HEK293T (cell line): ENCODE measurements around the gene EMP3.

Source experiments
- ARNT ChIP-seq: fragments of 450-650 bp; IDR thresholded peaks from 2 replicates; pipeline ENCODE4 v1.6.1; 2017; ENCODE audit warnings: mild to moderate bottlenecking
- BHLHE40 ChIP-seq: fragments of 450-650 bp; IDR thresholded peaks from 2 replicates; pipeline ENCODE4 v1.6.1; 2016; ENCODE audit warnings: mild to moderate bottlenecking, moderate library complexity, borderline replicate concordance
- CTBP1 ChIP-seq: fragments of 450-650 bp; IDR thresholded peaks from 2 replicates; pipeline ENCODE4 v1.6.1; 2016; ENCODE audit warnings: borderline replicate concordance
- ELF4 ChIP-seq: fragments of 450-650 bp; IDR thresholded peaks from 2 replicates; pipeline ENCODE4 v1.6.1; 2017; ENCODE audit warnings: antibody characterized with exemption
- FOXK2 ChIP-seq: fragments of 450-650 bp; IDR thresholded peaks from 2 replicates; pipeline ENCODE4 v1.6.1; 2016; ENCODE audit warnings: mild to moderate bottlenecking
- FOXM1 ChIP-seq: fragments of 450-650 bp; IDR thresholded peaks from 2 replicates; pipeline ENCODE4 v1.6.1; 2017; ENCODE audit warnings: mild to moderate bottlenecking, borderline replicate concordance
- PKNOX1 ChIP-seq: fragments of 450-650 bp; IDR thresholded peaks from 2 replicates; pipeline ENCODE4 v1.6.1; 2016

DNA sequence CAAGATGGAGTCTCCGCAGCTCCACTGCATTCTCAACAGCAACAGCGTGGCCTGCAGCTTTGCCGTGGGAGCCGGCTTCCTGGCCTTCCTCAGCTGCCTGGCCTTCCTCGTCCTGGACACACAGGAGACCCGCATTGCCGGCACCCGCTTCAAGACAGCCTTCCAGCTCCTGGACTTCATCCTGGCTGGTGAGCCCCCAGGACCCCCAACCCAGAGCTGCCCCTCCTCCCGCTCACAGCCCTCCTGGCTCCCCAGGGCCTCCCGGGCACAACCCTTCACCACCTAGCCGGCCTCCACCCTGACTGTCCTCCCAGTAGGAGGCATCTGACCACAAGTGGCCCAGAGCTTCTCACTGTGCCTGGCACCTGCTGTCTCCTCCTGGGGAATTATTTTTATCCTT lies 48.2 kb downstream of the EMP3 start:
- TF ChIP-seq BHLHE40 = no peak
- TF ChIP-seq ELF4 = no peak
- TF ChIP-seq FOXK2 = no peak
- no peak for TF ChIP-seq FOXM1
- TF ChIP-seq ARNT = no peak
- no peak for TF ChIP-seq CTBP1
- no peak for TF ChIP-seq PKNOX1
